Gastrocnemius medialis (tissue), 4 donors: ENCODE results near the gene PLA2G4F. TPM values are rescaled to one million over a fixed set of nuclear protein-coding genes. Genes with fewer than 3 reads are reported as not detected.

Experiments used
- ATAC-seq, 2 donors: fragments of 150-250 bp; one replicate each; pipeline ENCODE4 v1.9.1; 2016
- DNase-seq, 2 donors: peaks; one replicate each; pipeline ENCODE4 v3.0.0-alpha.2; 2019
- H3K27ac ChIP-seq, 4 donors: fragments of 200-600 bp; sonication (generic); 1 replicate in 1 of 4; 2 replicates in 3 of 4; pipeline ENCODE4 v1.5.1; 2016 to 2018; ENCODE audit warnings: mild to moderate bottlenecking in 2 of 4, moderate library complexity in 1 of 4
- H3K27me3 ChIP-seq, 3 donors: fragments of 200-600 bp; sonication (generic) in 2 of 3; 1 replicate in 1 of 3; 2 replicates in 2 of 3; pipeline versions ENCODE4 v1.5.1 to v1.6.0; 2016 to 2019; ENCODE audit warnings: mild to moderate bottlenecking in 1 of 3, moderate library complexity in 1 of 3
- H3K36me3 ChIP-seq, 2 donors: fragments of 200-600 bp; sonication (generic) in 1 of 2; one replicate each; pipeline ENCODE4 v1.5.1; 2017 to 2018
- H3K4me1 ChIP-seq, 2 donors: fragments of 200-600 bp; sonication (generic) in 1 of 2; one replicate each; pipeline ENCODE4 v1.5.1; 2016 to 2017; ENCODE audit warnings: mild to moderate bottlenecking in 2 of 2
- H3K4me3 ChIP-seq, 4 donors: fragments of 200-600 bp; sonication (generic) in 3 of 4; 1 replicate in 1 of 4; 2 replicates in 3 of 4; pipeline ENCODE4 v1.5.1; 2016 to 2019; ENCODE audit warnings: mild to moderate bottlenecking in 2 of 4
- H3K9me3 ChIP-seq, 3 donors: fragments of 200-600 bp; sonication (generic) in 2 of 3; 1 replicate in 1 of 3; 2 replicates in 2 of 3; pipeline ENCODE4 v1.5.1; 2016 to 2019
- CTCF ChIP-seq, 5 experiments: fragments of 450-650 bp in 3 of 5; fragments of 200-600 bp in 2 of 5; sonication (generic) in 2 of 5; IDR thresholded peaks in 4 of 5; conservative IDR thresholded peaks in 1 of 5; 1 replicate in 4 of 5; 2 replicates in 1 of 5; pipeline ENCODE4 v1.5.1; 2016 to 2019; ENCODE audit warnings: antibody characterized with exemption in 5 of 5, mild to moderate bottlenecking in 3 of 5, moderate library complexity in 3 of 5
- POLR2A ChIP-seq, 2 donors: fragments of 450-650 bp; IDR thresholded peaks; one replicate each; pipeline ENCODE4 v1.6.1; 2017; ENCODE audit warnings: antibody characterized with exemption in 2 of 2, mild to moderate bottlenecking in 2 of 2, moderate library complexity in 2 of 2
- in situ Hi-C, 4 donors: fragments of 200-750 bp; cut with MboI; loops; one replicate each; pipeline versions ENCODE4 v1.15.0 to v1.8.0; 2017; ENCODE audit warnings: low sequenced_read_pairs in 4 of 4
- intact Hi-C: fragments of 100-400 bp; cut with DNase I; formaldehyde crosslinking; loops from one replicate; pipeline ENCODE4 v1.15.1; 2023; ENCODE audit warnings: low total_unique reads
- total RNA-seq, 4 donors: library from RNA; depleted of rRNA; stranded (reverse); fragments of >200 nt; gene quantifications; one replicate each; pipeline versions ENCODE4 v1.1.0 to v1.2.3, GENCODE V29; 2016

Gene PLA2G4F
- total RNA-seq, 4 donors from 2014 or later: 1.0 to 8.4 (median 4.9) TPM

- in situ Hi-C loops: no loop called here
- Histone ChIP-seq H3K36me3 (peaks cover 0 to 83% of the 10 kb centered on the region in 2 donors), H3K4me3 (no peak overlapping the region), H3K9me3 (no peaks in the 10 kb centered on the region), H3K27me3 (no peaks in the 10 kb centered on the region), H3K27ac (no peak overlapping the region), H3K4me1 (no peaks in the 10 kb centered on the region)
- intact Hi-C loops: no loop called here
- TF ChIP-seq POLR2A (IDR thresholded peaks at IDR 0.05): no peak
- no peak for TF ChIP-seq CTCF (IDR thresholded peaks at IDR 0.05 in 4 of 5, conservative IDR thresholded peaks at IDR 0.05 in 1 of 5)
- ATAC-seq (no peak), DNase-seq (no peak)
Observed at GRCh38 chr15:42172475-42172874, 16.0 kb upstream of the PLA2G4F start.

- Histone ChIP-seq H3K27me3 (no peaks in the 10 kb centered on the region), H3K4me3 (no peak overlapping the region), H3K27ac (no peak overlapping the region), H3K36me3 (peaks cover 0 to 83% of the 10 kb centered on the region in 2 donors), H3K4me1 (no peaks in the 10 kb centered on the region), H3K9me3 (no peaks in the 10 kb centered on the region)
- intact Hi-C loops (no loop called here), in situ Hi-C loops (no loop called here)
- ATAC-seq: no peak
- DNase-seq: no peak
- TF ChIP-seq CTCF (IDR thresholded peaks at IDR 0.05 in 4 of 5, conservative IDR thresholded peaks at IDR 0.05 in 1 of 5): no peak
- no peak for TF ChIP-seq POLR2A (IDR thresholded peaks at IDR 0.05)
Observed at GRCh38 chr15:42171795-42172194, 15.4 kb upstream of the PLA2G4F start.

GRCh38 chr15:42171122-42171521 lies 14.7 kb upstream of the PLA2G4F start:
- DNase-seq (no peak), ATAC-seq (no peak)
- in situ Hi-C loops (no loop called here), intact Hi-C loops (no loop called here)
- Histone ChIP-seq H3K27me3 (no peaks in the 10 kb centered on the region), H3K27ac (no peak overlapping the region), H3K4me1 (no peaks in the 10 kb centered on the region), H3K4me3 (no peak overlapping the region), H3K36me3 (peaks cover 0 to 88% of the 10 kb centered on the region in 2 donors), H3K9me3 (no peaks in the 10 kb centered on the region)
- TF ChIP-seq POLR2A (IDR thresholded peaks at IDR 0.05) (no peak), CTCF (IDR thresholded peaks at IDR 0.05 in 4 of 5, conservative IDR thresholded peaks at IDR 0.05 in 1 of 5) (no peak)

GRCh38 chr15:42166225-42166940 lies 9.9 kb upstream of the PLA2G4F start:
- ATAC-seq: no peak
- Histone ChIP-seq H3K36me3 (peaks cover 3 to 93% of the 10 kb centered on the region in 2 donors), H3K9me3 (no peaks in the 10 kb centered on the region)

More at GRCh38 chr15:42166225-42166940, 9.9 kb upstream of the PLA2G4F start:
- Histone ChIP-seq H3K4me1 (no peaks in the 10 kb centered on the region), H3K27me3 (no peaks in the 10 kb centered on the region), H3K4me3 (no peak overlapping the region), H3K27ac (no peak overlapping the region)
- in situ Hi-C loops (no loop called here), intact Hi-C loops (no loop called here)
- no peak for TF ChIP-seq CTCF (IDR thresholded peaks at IDR 0.05 in 4 of 5, conservative IDR thresholded peaks at IDR 0.05 in 1 of 5)
- no peak for TF ChIP-seq POLR2A (IDR thresholded peaks at IDR 0.05)
- no peak for DNase-seq
